ENCODE results near the gene ARPC5L. TPM values are rescaled to one million over a fixed set of nuclear protein-coding genes. Genes with fewer than 3 reads are reported as not detected.
A peak's percentile ranks its signal among the peaks of the same experiment; 100 is the strongest.

The ARPC5L gene
- total and polyA plus RNA-seq, 9 of the 15 experiments (the other 6 are each of a cell fraction or from before 2014, with no cell fraction given): 25.4 to 113 (median 63.8) TPM

- TF ChIP-seq ZHX1 (conservative IDR thresholded peaks at IDR 0.05; ENCODE audit: low read length) (no peak), CAMTA2 (CRISPR knock-in tag; conservative IDR thresholded peaks at IDR 0.05) (no peak), NR2C2 (CRISPR knock-in tag; IDR thresholded peaks at IDR 0.05) (no peak), NR2C2 (tag; IDR thresholded peaks at IDR 0.05) (no peak), NELFE (IDR thresholded peaks at IDR 0.05; ENCODE audit: insufficient read depth, insufficient read length) (no peak), SMAD4 (CRISPR knock-in tag; conservative IDR thresholded peaks at IDR 0.05) (no peak), DMBX1 (CRISPR knock-in tag; IDR thresholded peaks at IDR 0.05; ENCODE audit: borderline replicate concordance) (no peak), MCM3 (IDR thresholded peaks at IDR 0.05) (no peak), IRF2 (CRISPR knock-in tag; IDR thresholded peaks at IDR 0.05) (no peak), PHF21A (IDR thresholded peaks at IDR 0.05; ENCODE audit: borderline replicate concordance, low read depth) (no peak), C11orf30 (IDR thresholded peaks at IDR 0.05; ENCODE audit: low read depth) (no peak), RFX7 (CRISPR knock-in tag; IDR thresholded peaks at IDR 0.05) (no peak), RBFOX2 (IDR thresholded peaks at IDR 0.05; ENCODE audit: low read depth, low read length) (peak; percentile 81), ZFP91 (CRISPR knock-in tag; IDR thresholded peaks at IDR 0.05) (no peak), XRCC4 (IDR thresholded peaks at IDR 0.05; ENCODE audit: extremely low read depth, insufficient read depth, insufficient read length) (no peak)
- TF ChIP-seq, protein P1, sequence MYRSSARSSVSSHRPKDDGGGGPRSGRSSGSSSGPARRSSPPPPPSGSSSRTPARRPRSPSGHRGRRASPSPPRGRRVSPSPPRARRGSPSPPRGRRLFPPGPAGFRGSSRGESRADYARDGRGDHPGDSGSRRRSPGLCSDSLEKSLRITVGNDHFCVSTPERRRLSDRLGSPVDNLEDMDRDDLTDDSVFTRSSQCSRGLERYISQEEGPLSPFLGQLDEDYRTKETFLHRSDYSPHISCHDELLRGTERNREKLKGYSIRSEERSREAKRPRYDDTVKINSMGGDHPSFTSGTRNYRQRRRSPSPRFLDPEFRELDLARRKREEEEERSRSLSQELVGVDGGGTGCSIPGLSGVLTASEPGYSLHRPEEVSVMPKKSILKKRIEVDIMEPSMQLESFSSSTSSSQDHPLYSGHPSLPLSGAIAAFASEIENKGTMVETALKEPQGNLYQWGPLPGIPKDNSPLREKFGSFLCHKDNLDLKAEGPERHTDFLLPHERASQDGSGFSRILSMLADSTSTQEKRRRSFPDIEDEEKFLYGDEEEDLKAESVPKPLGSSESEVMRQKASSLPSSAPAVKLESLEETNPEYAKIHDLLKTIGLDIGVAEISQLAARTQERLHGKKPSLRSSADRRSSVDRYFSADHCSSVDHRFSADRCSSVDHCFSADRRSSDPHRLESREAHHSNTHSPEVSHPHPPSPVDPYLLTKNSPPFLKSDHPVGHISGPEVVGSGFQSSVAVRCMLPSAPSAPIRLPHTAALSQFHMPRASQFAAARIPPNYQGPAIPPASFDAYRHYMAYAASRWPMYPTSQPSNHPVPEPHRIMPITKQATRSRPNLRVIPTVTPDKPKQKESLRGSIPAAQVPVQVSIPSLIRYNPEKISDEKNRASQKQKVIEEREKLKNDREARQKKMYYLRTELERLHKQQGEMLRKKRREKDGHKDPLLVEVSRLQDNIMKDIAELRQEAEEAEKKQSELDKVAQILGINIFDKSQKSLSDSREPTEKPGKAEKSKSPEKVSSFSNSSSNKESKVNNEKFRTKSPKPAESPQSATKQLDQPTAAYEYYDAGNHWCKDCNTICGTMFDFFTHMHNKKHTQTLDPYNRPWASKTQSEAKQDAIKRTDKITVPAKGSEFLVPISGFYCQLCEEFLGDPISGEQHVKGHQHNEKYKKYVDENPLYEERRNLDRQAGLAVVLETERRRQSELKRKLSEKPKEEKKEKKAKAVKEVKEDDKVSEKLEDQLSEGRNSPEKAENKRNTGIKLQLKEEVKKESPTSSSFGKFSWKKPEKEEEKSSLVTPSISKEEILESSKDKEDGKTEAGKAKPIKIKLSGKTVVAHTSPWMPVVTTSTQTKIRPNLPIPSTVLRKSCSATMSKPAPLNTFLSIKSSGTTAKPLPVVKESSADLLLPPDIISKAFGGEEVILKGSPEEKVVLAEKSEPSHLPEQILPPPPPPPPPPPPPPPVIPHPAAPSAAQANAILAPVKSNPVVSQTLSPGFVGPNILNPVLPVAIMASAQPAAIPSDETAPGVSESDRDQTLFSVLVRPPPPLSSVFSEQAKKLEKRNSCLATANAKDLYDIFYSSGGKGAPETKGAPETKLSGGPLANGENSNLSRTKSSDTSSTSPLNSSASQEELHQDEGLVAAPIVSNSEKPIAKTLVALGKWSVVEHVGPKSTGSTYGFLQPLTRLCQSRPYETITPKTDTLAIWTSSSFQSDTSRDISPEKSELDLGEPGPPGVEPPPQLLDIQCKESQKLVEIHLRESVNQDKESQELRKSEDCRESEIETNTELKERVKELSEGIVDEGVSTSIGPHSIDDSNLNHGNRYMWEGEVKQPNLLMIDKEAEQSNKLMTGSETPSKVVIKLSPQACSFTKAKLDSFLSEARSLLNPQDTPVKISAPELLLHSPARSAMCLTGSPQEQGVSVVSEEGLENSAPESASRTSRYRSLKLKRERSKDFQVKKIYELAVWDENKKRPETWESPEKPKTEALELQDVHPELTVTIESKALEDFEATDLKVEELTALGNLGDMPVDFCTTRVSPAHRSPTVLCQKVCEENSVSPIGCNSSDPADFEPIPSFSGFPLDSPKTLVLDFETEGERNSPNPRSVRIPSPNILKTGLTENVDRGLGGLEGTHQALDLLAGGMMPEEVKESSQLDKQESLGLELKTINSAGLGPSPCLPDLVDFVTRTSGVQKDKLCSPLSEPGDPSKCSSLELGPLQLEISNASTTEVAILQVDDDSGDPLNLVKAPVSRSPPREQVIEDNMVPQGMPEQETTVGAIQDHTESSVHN (IDR thresholded peaks at IDR 0.05; ENCODE audit: borderline replicate concordance in 1 of 2, low read depth in 1 of 2): no peak
These were observed 5.8 kb upstream of the ARPC5L start (continued) for GRCh38 chr9:124855944-124856765.
